22Rv1 (cell line): ENCODE measurements around the gene SMAD3.

Source experiments
- CTCF ChIP-seq: fragments of 450-650 bp; IDR thresholded peaks from 2 replicates; pipeline ENCODE4 v1.5.1; 2017; ENCODE audit warnings: mild to moderate bottlenecking
- ZFX ChIP-seq: fragments of 450-650 bp; IDR thresholded peaks from 2 replicates; pipeline ENCODE4 v1.6.1; 2017; ENCODE audit warnings: antibody characterized with exemption, borderline replicate concordance

- TF ChIP-seq CTCF = no peak
- TF ChIP-seq ZFX = no peak
These were observed 66.9 kb downstream of the SMAD3 start for GRCh38 chr15:67132276-67132675.
